RWPE1 (cell line): ENCODE results near the gene AIRE.

Source experiments
- CTCF ChIA-PET: fragments of 350-600 bp; sonication (Branson Sonifier 250); formaldehyde crosslinking; extraction: SDS; loops from one replicate; lab custom pipeline; 2021; lab: Yijun Ruan, JAX
- POLR2A ChIA-PET: fragments of 400-600 bp; formaldehyde crosslinking; extraction: SDS; loops from one replicate; lab custom pipeline; 2020; ENCODE audit warnings: antibody characterized with exemption; ENCODE audit not compliant: low non-redundant PET; lab: Yijun Ruan, JAX
- DNase-seq: peaks from one replicate; pipeline ENCODE4 v3.0.0; 2012; ENCODE audit warnings: low spot score
- H3K27ac ChIP-seq: fragments of 450-650 bp; 2 replicates; pipeline ENCODE4 v1.5.1; 2017
- CTCF ChIP-seq: fragments of 450-650 bp; conservative IDR thresholded peaks from 2 replicates; pipeline ENCODE4 v1.5.1; 2017; ENCODE audit warnings: low read depth, mild to moderate bottlenecking

Gene AIRE

GRCh38 chr21:44324106-44324853, 38.6 kb downstream of the AIRE start:
- TF ChIP-seq CTCF, result no peak
- ChIA-PET CTCF (no interaction called here), POLR2A (no interaction called here)
- no peak for DNase-seq
- no peak overlapping the region for H3K27ac ChIP-seq

GRCh38 chr21:44324854-44325107, 39.1 kb downstream of the AIRE start:
- H3K27ac ChIP-seq, result no peak overlapping the region
- POLR2A ChIA-PET, result no interaction called here
- no peak for DNase-seq
- no peak for TF ChIP-seq CTCF
- CTCF ChIA-PET, result no interaction called here

GRCh38 chr21:44325386-44326271, 40.0 kb downstream of the AIRE start:
- ChIA-PET POLR2A (no interaction called here), CTCF (interaction anchor here (0.6 kb wide), 1 partner anchor 23 kb away, joined by 3 read pairs; no protein-coding TSS in a partner anchor)
- no peak for TF ChIP-seq CTCF
- DNase-seq, result no peak
- no peak overlapping the region for H3K27ac ChIP-seq

- POLR2A ChIA-PET, result no interaction called here
- CTCF ChIA-PET, result interaction anchor here (0.6 kb wide), 1 partner anchor 23 kb away, joined by 3 read pairs; no protein-coding TSS in a partner anchor
- H3K27ac ChIP-seq, result no peak overlapping the region
- TF ChIP-seq CTCF, result no peak
- DNase-seq, result no peak
Observed at GRCh38 chr21:44326272-44326647, 40.6 kb downstream of the AIRE start.

- CTCF ChIA-PET, result no interaction called here
Observed at GRCh38 chr21:44326716-44327602, 41.3 kb downstream of the AIRE start.

More at GRCh38 chr21:44326716-44327602, 41.3 kb downstream of the AIRE start:
- POLR2A ChIA-PET, result no interaction called here
- no peak overlapping the region for H3K27ac ChIP-seq
- no peak for TF ChIP-seq CTCF
- DNase-seq, result no peak
